ENCODE measurements around the gene C4A.
"Not testable (repeated sequence)": the region's sequence is repeated elsewhere in the genome, so short reads cannot be mapped to it uniquely, and the experiment has no call there.

Gene C4A

GRCh38 chr6:31961616-31962015 lies 20.2 kb upstream of the C4A start:
- DNase-seq: no peak

DNA sequence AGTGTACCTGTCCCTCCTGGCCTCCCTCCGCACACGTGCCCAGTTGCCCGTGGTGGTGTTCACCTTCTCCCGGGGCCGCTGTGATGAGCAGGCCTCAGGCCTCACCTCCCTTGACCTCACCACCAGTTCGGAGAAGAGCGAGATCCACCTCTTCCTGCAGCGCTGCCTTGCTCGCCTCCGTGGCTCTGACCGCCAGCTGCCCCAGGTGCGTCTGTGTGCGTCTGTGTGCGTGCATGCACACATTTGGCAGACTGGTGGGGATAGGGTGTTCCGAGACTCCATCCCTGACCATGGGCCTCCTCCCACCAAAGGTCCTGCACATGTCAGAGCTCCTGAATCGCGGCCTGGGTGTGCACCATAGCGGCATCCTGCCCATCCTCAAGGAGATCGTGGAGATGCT lies 17.9 kb upstream of the C4A start:
- no peak for DNase-seq

DNA sequence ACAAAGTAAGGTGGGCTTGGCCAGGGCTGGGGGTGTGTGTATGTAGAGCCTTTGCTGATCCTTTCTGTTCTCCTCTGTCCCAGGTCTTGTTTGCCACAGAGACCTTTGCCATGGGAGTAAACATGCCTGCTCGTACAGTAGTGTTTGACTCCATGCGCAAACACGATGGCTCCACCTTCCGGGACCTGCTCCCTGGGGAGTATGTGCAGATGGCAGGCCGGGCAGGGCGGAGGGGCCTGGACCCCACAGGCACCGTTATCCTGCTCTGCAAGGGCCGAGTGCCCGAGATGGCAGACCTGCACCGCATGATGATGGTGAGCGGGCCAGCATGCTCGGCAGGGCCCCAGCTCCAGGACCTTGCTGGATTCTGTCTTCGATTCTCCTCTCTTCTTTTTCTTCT lies 16.2 kb upstream of the C4A start:
- DNase-seq: no peak

DNA sequence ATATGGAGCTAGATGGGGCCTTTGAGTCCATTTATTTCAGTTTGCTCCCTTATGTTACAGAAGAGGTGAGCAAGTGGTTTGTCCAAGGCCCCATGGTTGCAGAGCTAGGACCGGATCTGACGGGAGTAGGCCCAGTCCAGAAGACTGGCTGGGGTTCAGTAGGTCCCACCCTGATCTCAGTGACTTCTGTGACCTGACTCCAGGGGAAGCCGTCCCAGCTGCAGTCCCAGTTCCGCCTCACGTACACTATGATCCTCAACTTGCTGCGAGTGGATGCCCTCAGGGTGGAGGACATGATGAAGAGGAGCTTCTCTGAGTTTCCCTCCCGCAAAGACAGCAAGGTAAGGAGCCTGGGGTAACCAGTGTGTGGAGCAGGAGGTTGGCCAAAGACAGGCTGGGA lies 15.4 kb upstream of the C4A start:
- DNase-seq: no peak

GRCh38 chr6:31966997-31967925 lies 14.6 kb upstream of the C4A start:
- no peak for DNase-seq

GRCh38 chr6:31967926-31968320 lies 13.9 kb upstream of the C4A start:
- no peak for DNase-seq

DNA sequence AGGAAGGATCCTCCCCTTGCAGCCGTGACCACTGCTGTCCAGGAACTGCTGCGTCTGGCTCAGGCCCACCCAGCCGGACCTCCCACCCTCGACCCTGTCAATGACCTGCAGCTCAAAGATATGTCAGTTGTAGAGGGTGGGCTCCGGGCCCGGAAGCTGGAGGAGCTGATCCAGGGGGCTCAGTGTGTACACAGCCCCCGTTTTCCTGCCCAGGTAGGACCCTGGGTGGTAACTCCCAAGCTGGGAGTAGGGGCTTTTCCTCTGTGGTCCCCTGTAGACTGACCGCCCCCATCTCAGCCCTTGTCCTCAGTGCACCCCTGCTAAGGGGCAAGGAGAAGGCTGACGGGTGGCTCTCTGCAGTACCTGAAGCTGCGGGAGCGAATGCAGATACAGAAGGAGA lies 13.5 kb upstream of the C4A start:
- DNase-seq: no peak

GRCh38 chr6:31968791-31969711 lies 12.8 kb upstream of the C4A start:
- DNase-seq: no peak

- no peak for DNase-seq
Measured at GRCh38 chr6:31969712-31970603, 11.9 kb upstream of the C4A start.

GRCh38 chr6:31970604-31971271 lies 11.1 kb upstream of the C4A start:
- no peak for DNase-seq

DNA sequence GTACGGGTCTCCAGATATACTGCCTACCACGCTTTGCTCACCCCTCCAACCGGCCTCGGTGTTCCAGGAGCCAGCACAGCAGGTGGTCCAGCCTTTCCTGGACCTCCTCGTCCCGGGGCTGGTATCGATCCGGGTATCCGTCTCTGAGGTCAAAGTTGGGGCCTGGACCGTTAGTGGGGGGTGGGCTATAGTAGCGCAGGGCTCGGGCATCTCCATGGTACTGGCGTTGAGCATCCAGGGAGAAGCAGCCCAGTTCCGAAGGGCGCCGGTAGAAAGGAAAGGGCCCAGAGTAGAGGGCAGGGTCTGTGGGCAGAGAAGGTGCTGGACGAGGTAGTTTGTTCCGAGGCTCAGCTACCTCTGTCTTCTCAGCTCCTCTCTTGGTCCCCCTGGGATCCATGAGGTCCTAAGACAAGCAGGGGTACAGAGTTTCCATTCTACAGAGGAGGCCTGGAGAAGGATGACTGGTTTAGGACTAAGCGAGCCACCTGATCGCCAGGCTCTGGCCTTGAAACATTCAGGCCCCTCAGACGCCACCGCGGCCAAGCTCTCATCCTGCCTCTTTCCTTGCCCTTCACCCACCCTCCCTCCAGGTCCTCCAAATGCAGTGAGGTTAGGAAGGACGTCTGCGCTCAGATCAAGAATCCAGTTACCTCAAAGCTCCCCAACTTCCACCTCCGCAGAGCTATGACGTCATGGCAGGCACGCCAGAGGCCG lies 10.4 kb upstream of the C4A start:
- DNase-seq: no peak

- peak; percentile 98 for DNase-seq
Measured at GRCh38 chr6:31971993-31972708, 9.7 kb upstream of the C4A start, which contains the start of gene DXO. Gene DXO (minus strand): TSS chr6:31972138. CDS start chr6:31971675, 463 bp downstream.

DNA sequence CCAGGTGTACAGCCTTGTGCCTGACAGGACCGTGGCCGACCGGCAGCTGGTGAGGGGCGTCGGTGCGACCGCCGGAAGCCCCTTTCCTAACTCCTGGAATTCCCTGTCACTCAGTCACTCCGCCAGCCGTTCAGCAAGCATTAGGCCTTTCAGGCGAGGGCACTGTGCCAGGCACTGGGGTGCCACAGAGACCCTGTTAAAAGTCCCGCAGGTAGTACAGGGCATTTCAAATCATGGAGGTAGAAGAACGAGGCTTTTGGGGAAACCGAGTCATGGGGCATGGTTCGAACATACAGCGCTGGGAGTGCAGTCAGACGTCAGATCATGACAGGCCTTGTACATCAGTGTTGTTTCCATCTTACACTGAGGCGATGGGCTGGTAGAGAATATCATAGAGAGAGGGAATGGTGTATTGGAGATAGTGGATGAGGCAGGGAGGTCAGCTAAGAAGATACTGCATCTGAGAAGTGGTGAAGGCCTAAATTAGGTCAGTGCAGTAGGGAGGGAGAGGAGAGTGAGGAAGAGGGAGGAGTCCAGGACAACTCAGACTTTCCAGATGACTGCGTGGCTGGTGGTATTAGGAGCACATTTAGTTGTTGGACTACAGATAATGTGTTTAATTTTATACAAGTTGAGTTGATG lies 9.0 kb upstream of the C4A start:
- DNase-seq: no peak

- DNase-seq: not testable (repeated sequence)
Measured at GRCh38 chr6:31976065-31976464, 5.8 kb upstream of the C4A start.

DNA sequence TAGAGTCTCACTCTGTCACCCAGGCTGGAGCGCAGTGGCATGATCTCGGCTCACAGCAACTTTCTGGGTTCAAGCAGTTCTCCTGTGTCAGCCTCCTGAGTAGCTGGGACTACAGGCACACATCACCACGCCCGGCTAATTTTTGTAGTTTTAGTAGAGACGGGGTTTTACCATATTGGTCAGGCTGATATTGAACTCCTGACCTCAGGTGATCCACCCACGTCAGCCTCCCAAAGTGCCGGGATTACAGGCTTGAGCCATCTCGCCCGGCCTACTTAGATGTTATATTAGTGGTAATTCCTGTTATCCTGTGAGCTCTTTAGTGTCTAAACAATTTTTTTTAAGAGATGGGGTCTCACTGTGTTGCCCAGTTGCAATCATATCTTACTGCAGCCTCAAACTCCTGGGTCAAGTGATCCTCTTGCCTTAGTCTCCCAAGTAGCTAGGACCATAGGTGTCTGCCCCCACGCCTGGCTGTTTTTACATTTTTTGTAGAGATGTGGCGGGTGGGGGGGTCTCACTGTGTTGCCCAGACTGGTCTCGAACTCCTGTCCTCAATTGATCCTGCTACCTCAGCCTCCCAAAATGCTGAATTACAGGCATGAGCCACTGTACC lies 3.9 kb upstream of the C4A start:
- no peak for DNase-seq

- no peak for DNase-seq
Measured at GRCh38 chr6:31978831-31979230, 3.0 kb upstream of the C4A start.

- DNase-seq: no peak
Measured at GRCh38 chr6:31979238-31979898, 2.5 kb upstream of the C4A start.

DNA sequence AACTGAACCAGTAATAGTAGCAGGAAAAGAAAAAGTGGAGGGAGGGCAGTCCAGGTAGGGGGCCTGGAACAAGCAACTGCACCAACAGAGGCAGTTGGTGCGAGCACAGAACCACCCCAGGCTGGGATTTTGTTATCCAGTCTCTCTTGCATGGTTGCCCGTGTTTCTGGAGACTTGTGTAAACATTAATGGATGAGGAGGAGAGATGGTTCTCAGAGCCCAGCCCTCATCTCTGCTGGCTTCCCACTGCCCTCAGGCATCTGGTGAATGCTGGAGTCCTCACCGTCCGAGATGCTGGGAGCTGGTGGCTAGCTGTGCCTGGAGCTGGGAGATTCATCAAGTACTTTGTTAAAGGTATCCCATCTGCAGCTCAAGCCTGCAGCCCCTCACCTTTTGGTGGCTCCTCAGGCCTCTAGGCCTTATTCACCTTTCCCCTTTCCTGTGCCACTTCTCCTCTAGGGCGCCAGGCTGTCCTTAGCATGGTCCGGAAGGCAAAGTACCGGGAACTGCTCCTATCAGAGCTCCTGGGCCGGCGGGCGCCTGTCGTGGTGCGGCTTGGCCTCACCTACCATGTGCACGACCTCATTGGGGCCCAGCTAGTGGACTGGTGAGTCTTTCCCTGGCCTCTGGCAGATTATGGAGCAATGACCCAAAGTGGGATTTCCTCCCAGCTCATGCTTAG lies 1.5 kb upstream of the C4A start:
- DNase-seq: not testable (repeated sequence)

All from activated CD8-positive, alpha-beta memory T cell treated with anti-CD3 and anti-CD28 coated beads, Interleukin-2, amount 50 U/mL, for 48 hours (primary cell).